Measurements from ENCODE around the gene ENTR1.

GRCh38 chr9:136363949-136364748 is 46.3 kb downstream of the ENTR1 start:
- no peak for TF ChIP-seq POLR2A (IDR thresholded peaks at IDR 0.05; ENCODE audit: low read depth, low read length)
- no peak for TF ChIP-seq POLR2AphosphoS5 (IDR thresholded peaks at IDR 0.05; ENCODE audit: low read depth, low read length)
- TF ChIP-seq TAF1 (IDR thresholded peaks at IDR 0.05; ENCODE audit: borderline replicate concordance, low read depth, low read length) = no peak
